ENCODE results near the gene RPRD1A. TPM values are rescaled to one million over a fixed set of nuclear protein-coding genes. Genes with fewer than 3 reads are reported as not detected.
"Not testable (repeated sequence)": the region's sequence is repeated elsewhere in the genome, so short reads cannot be mapped to it uniquely, and the experiment has no call there.

RPRD1A gene
- total RNA-seq, 1 donor from 2014 or later, result 30.9 TPM

- intact Hi-C loops (cut with micrococcal nuclease), result loop anchor here (5.0 kb wide), 1 partner anchor 33 kb away; the partner anchor contains the start of gene RPRD1A
Observed at GRCh38 chr18:36034299-36034895, 33.0 kb downstream of the RPRD1A start.

- intact Hi-C loops (cut with micrococcal nuclease), result loop anchor here (5.0 kb wide), 1 partner anchor 35 kb away; the partner anchor contains the start of gene RPRD1A
Observed at GRCh38 chr18:36031903-36032302, 35.5 kb downstream of the RPRD1A start.

GRCh38 chr18:36031407-36031806 lies 36.0 kb downstream of the RPRD1A start:
- intact Hi-C loops (cut with micrococcal nuclease), result loop anchor here (5.0 kb wide), 1 partner anchor 36 kb away; the partner anchor contains the start of gene RPRD1A

GRCh38 chr18:36028859-36029258 lies 38.5 kb downstream of the RPRD1A start:
- intact Hi-C loops (cut with micrococcal nuclease), result no loop called here

- intact Hi-C loops (cut with micrococcal nuclease), result no loop called here
Observed at GRCh38 chr18:36025025-36025424, 42.3 kb downstream of the RPRD1A start.

- intact Hi-C loops (cut with micrococcal nuclease), result not testable (repeated sequence)
Observed at GRCh38 chr18:36024241-36024640, 43.1 kb downstream of the RPRD1A start.

GRCh38 chr18:36023336-36023735 lies 44.0 kb downstream of the RPRD1A start:
- intact Hi-C loops (cut with micrococcal nuclease), result no loop called here

- intact Hi-C loops (cut with micrococcal nuclease), result no loop called here
Observed at GRCh38 chr18:36020174-36020711, 47.1 kb downstream of the RPRD1A start.

- intact Hi-C loops (cut with micrococcal nuclease), result loop anchor here (1.0 to 10.0 kb wide), 6 partner anchors 48 to 555 kb away; partner anchors contain the start of genes ELP2, RPRD1A and SLC39A6
Observed at GRCh38 chr18:36017232-36017631, 50.1 kb downstream of the RPRD1A start.

- intact Hi-C loops (cut with micrococcal nuclease), result loop anchor here (10.0 kb wide), 2 partner anchors 49 to 109 kb away; partner anchors contain the start of genes ELP2, RPRD1A and SLC39A6
Observed at GRCh38 chr18:36015629-36016028, 51.7 kb downstream of the RPRD1A start.

- intact Hi-C loops (cut with micrococcal nuclease), result loop anchor here (10.0 kb wide), 2 partner anchors 52 to 112 kb away; partner anchors contain the start of genes ELP2, RPRD1A and SLC39A6
Observed at GRCh38 chr18:36012891-36013290, 54.5 kb downstream of the RPRD1A start.

- intact Hi-C loops (cut with micrococcal nuclease), result no loop called here
Observed at GRCh38 chr18:36009214-36009613, 58.1 kb downstream of the RPRD1A start.

GRCh38 chr18:36006997-36007396 lies 60.4 kb downstream of the RPRD1A start:
- intact Hi-C loops (cut with micrococcal nuclease), result no loop called here

- intact Hi-C loops (cut with micrococcal nuclease), result no loop called here
Observed at GRCh38 chr18:35999925-36000324, 67.4 kb downstream of the RPRD1A start.

- intact Hi-C loops (cut with micrococcal nuclease), result no loop called here
Observed at GRCh38 chr18:35998967-35999366, 68.4 kb downstream of the RPRD1A start.

GRCh38 chr18:35993013-35993412 lies 74.3 kb downstream of the RPRD1A start:
- intact Hi-C loops (cut with micrococcal nuclease), result no loop called here

- intact Hi-C loops (cut with micrococcal nuclease), result no loop called here
Observed at GRCh38 chr18:35991696-35992095, 75.7 kb downstream of the RPRD1A start.

- intact Hi-C loops (cut with micrococcal nuclease), result no loop called here
Observed at GRCh38 chr18:35983818-35984217, 83.5 kb downstream of the RPRD1A start.

GRCh38 chr18:35983147-35983546 lies 84.2 kb downstream of the RPRD1A start:
- intact Hi-C loops (cut with micrococcal nuclease), result no loop called here

- intact Hi-C loops (cut with micrococcal nuclease), result no loop called here
Observed at GRCh38 chr18:35982409-35983114, 84.8 kb downstream of the RPRD1A start.

- intact Hi-C loops (cut with micrococcal nuclease), result loop anchor here (10.0 kb wide), 1 partner anchor 364 kb away; no protein-coding TSS in a partner anchor
Observed at GRCh38 chr18:35979112-35979511, 88.2 kb downstream of the RPRD1A start.

- intact Hi-C loops (cut with micrococcal nuclease), result loop anchor here (5.0 to 10.0 kb wide), 4 partner anchors 359 to 1112 kb away; partner anchors contain the start of gene MAPRE2
Observed at GRCh38 chr18:35974181-35974580, 93.2 kb downstream of the RPRD1A start.

Measured in T-helper 2 cell treated with Interferon-gamma antibody and Interleukin-4, amounts not matched to agents 100 ng/mL and 5 ng/mL, for 36 hours (primary cell).